Stimulated activated naive CD4-positive, alpha-beta T cell treated with Interleukin-2 at 50 U/mL for 16 hours (primary cell): Measurements from ENCODE around the gene SEPTIN1.

Source experiments
- DNase-seq: peaks from one replicate; lab custom pipeline; 2025; lab: John Stamatoyannopoulos, UW

SEPTIN1 gene

GRCh38 chr16:30382111-30382881 is at the start of gene SEPTIN1:
SEPTIN1 (minus strand) TSS chr16:30382561; CDS start chr16:30382542, 19 bp downstream.
- DNase-seq, result peak; percentile 71

- DNase-seq, result peak; percentile 36
Measured at GRCh38 chr16:30430428-30430970, 48.1 kb upstream of the SEPTIN1 start.

GRCh38 chr16:30429678-30430427 is 47.5 kb upstream of the SEPTIN1 start, which contains the start of gene DCTPP1:
DCTPP1 (minus strand) TSS chr16:30430030; CDS start chr16:30429980, 50 bp downstream.
- DNase-seq, result peak; percentile 97

- DNase-seq, result no peak
Measured at GRCh38 chr16:30429418-30429677, 47.0 kb upstream of the SEPTIN1 start.

- DNase-seq, result no peak
Measured at GRCh38 chr16:30428055-30428454, 45.7 kb upstream of the SEPTIN1 start.

GRCh38 chr16:30421010-30421409 is 38.6 kb upstream of the SEPTIN1 start:
- DNase-seq, result no peak

- DNase-seq, result no peak
Measured at GRCh38 chr16:30418350-30419181, 36.2 kb upstream of the SEPTIN1 start.

GRCh38 chr16:30417529-30418349 is 35.4 kb upstream of the SEPTIN1 start:
- DNase-seq, result peak; percentile 85

- DNase-seq, result no peak
Measured at GRCh38 chr16:30416624-30417528, 34.5 kb upstream of the SEPTIN1 start.

GRCh38 chr16:30416047-30416603 is 33.8 kb upstream of the SEPTIN1 start:
- DNase-seq, result no peak

GRCh38 chr16:30414159-30414558 is 31.8 kb upstream of the SEPTIN1 start:
- DNase-seq, result no peak

- no peak for DNase-seq
Measured at GRCh38 chr16:30413112-30413806, 30.9 kb upstream of the SEPTIN1 start.

GRCh38 chr16:30409125-30410060 is 27.0 kb upstream of the SEPTIN1 start:
- DNase-seq, result peak; percentile 87

- DNase-seq, result no peak
Measured at GRCh38 chr16:30407804-30408534, 25.6 kb upstream of the SEPTIN1 start.

GRCh38 chr16:30407102-30407803 is 24.9 kb upstream of the SEPTIN1 start, which contains the start of gene ZNF771:
ZNF771 (plus strand) TSS chr16:30407606; CDS start chr16:30408054, 448 bp downstream.
- DNase-seq, result peak; percentile 89

GRCh38 chr16:30406795-30407101 is 24.4 kb upstream of the SEPTIN1 start:
- DNase-seq, result no peak
